MM.1S (cell line): ENCODE results near the gene GSTT2.
"Not testable (repeated sequence)": the region's sequence is repeated elsewhere in the genome, so short reads cannot be mapped to it uniquely, and the experiment has no call there.

Experiments
- DNase-seq: peaks from one replicate; pipeline ENCODE4 v3.0.0-alpha.2; 2015
- H2AFZ ChIP-seq: fragments of 300-600 bp; sonication (generic); 2 replicates; pipeline ENCODE4 v1.6.0; 2016; ENCODE audit warnings: antibody characterized with exemption, low read length
- H3F3A ChIP-seq: fragments of 300-600 bp; sonication (generic); 2 replicates; pipeline ENCODE4 v1.6.1; 2016; ENCODE audit warnings: mild to moderate bottlenecking, antibody characterized with exemption, low read length, moderate library complexity, mixed read lengths; ENCODE audit not compliant: insufficient read depth
- H3K27ac ChIP-seq: fragments of 300-600 bp; sonication (generic); 2 replicates; pipeline ENCODE4 v1.5.1; 2016; ENCODE audit warnings: mild to moderate bottlenecking, low read length
- H3K27me3 ChIP-seq: fragments of 300-600 bp; sonication (generic); replicated peaks from 2 replicates; pipeline ENCODE4 v1.6.0; 2016; ENCODE audit warnings: low read length; ENCODE audit not compliant: insufficient read depth
- H3K36me3 ChIP-seq: fragments of 300-600 bp; sonication (generic); replicated peaks from 2 replicates; pipeline ENCODE4 v1.6.1; 2016; ENCODE audit warnings: mild to moderate bottlenecking, low read length, mixed read lengths; ENCODE audit not compliant: insufficient read depth
- H3K4me1 ChIP-seq: fragments of 300-600 bp; sonication (generic); 2 replicates; pipeline ENCODE4 v1.6.1; 2016; ENCODE audit warnings: low read length, mixed read lengths
- H3K4me2 ChIP-seq: fragments of 300-600 bp; sonication (generic); 2 replicates; pipeline ENCODE4 v1.6.0; 2016; ENCODE audit warnings: low read depth, low read length
- H3K4me3 ChIP-seq: fragments of 300-600 bp; sonication (generic); 2 replicates; pipeline ENCODE4 v1.5.1; 2016; ENCODE audit warnings: low read length, mixed read lengths
- H3K79me2 ChIP-seq: fragments of 300-600 bp; sonication (generic); 2 replicates; pipeline ENCODE4 v1.6.1; 2016; ENCODE audit warnings: mixed run types, low read length, mixed read lengths
- H3K9ac ChIP-seq: fragments of 300-600 bp; sonication (generic); 2 replicates; pipeline ENCODE4 v1.6.1; 2016; ENCODE audit warnings: low read length, mixed read lengths
- H3K9me2 ChIP-seq: fragments of 300-600 bp; sonication (generic); replicated peaks from 2 replicates; pipeline ENCODE4 v1.6.1; 2016; ENCODE audit warnings: mild to moderate bottlenecking, low read length, mixed read lengths; ENCODE audit not compliant: insufficient read depth
- H3K9me3 ChIP-seq: fragments of 300-600 bp; sonication (generic); replicated peaks from 2 replicates; pipeline ENCODE4 v1.6.1; 2016; ENCODE audit warnings: mild to moderate bottlenecking, low read length, mixed read lengths; ENCODE audit not compliant: insufficient read depth
- H4K20me1 ChIP-seq: fragments of 300-600 bp; sonication (generic); 2 replicates; pipeline ENCODE4 v1.6.1; 2016; ENCODE audit warnings: mild to moderate bottlenecking, low read length, moderate library complexity, mixed read lengths; ENCODE audit not compliant: insufficient read depth

GSTT2 gene

DNA sequence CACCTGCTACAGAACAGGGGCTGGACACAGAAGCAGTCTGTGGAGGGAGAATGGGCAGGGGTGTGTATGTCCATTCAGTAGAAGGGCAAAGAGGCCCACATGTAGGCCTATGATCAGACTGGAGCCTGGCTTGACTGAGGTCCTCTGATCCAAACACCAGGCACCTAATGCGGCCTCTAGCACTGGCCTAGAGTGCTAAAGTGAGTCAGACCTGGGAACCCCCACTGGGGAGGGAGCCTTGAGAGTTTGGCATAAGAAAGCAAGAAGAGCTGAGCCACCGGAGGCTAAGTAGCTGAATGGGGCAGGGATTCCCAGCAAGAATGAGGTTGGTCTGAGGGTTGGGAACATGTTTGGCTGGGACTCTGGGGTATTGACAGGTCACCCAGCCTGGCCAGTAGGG, 28.6 kb upstream of the GSTT2 start:
- H3K27me3 ChIP-seq, H3K4me3 ChIP-seq, H3F3A ChIP-seq, H3K9ac ChIP-seq, H3K79me2 ChIP-seq, H3K4me2 ChIP-seq, H3K4me1 ChIP-seq, H2AFZ ChIP-seq, H3K9me2 ChIP-seq, H3K27ac ChIP-seq, H3K36me3 ChIP-seq, H3K9me3 ChIP-seq, DNase-seq, H4K20me1 ChIP-seq: not testable (repeated sequence)

DNA sequence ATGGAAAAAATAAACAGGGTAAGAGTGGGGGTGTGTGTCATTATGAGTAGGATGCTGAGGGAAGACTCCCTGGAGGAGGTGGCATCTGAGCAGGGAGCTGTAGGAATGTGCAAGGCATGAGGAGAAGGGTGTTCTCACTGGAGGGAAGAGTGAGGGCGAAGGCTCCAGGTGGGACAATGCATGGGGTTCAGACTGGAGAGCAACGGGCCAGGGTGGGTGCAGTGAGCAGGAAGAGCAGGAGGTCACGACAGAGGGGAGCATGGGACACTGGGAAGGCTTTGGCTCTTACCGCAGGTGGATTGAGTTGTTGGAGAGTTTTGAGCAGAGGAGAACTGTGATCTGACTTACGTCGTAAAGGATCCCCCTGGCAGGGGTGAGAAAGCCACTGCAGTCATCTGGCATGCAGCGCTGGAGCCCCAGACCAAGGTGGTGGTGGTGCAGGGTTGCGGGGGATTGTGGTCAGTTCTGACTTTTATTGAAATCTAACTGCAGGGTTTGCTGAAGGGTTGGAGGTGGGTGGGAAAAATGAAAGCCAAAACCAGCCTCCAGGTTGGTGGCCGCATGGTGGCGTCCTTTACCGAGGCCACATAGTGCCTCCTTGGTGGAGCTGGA, 27.0 kb upstream of the GSTT2 start:
- H3F3A ChIP-seq, H3K79me2 ChIP-seq, H3K36me3 ChIP-seq, H3K9ac ChIP-seq, H3K9me3 ChIP-seq, H2AFZ ChIP-seq, H3K4me3 ChIP-seq, H4K20me1 ChIP-seq, H3K9me2 ChIP-seq, H3K4me2 ChIP-seq, H3K27me3 ChIP-seq, H3K4me1 ChIP-seq, H3K27ac ChIP-seq, DNase-seq: not testable (repeated sequence)

DNA sequence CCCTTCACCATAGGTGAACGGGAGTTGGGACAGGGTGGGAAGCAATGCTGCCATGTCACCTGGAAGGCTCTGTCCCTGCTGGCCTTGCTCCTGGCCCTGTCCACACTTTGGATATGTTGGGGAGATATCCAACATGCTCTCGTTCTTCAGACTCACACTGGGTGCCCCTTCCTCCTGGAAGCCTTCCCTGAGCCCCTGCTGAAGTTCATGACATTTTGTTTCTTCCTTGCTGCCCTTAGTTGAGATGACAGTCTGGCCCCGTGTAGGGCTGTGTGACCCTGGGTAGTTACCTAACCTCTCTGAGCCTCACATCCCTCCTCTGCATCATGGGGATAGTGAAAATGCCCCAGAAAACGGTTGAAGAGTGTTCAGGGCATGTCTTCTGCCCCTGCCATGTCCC, 26.4 kb upstream of the GSTT2 start:
- not testable (repeated sequence) for H3K27me3 ChIP-seq, H3K4me2 ChIP-seq, H3K79me2 ChIP-seq, H3F3A ChIP-seq, H3K27ac ChIP-seq, H3K4me3 ChIP-seq, H2AFZ ChIP-seq, H4K20me1 ChIP-seq, H3K9ac ChIP-seq, DNase-seq, H3K4me1 ChIP-seq, H3K9me2 ChIP-seq, H3K36me3 ChIP-seq, H3K9me3 ChIP-seq

DNA sequence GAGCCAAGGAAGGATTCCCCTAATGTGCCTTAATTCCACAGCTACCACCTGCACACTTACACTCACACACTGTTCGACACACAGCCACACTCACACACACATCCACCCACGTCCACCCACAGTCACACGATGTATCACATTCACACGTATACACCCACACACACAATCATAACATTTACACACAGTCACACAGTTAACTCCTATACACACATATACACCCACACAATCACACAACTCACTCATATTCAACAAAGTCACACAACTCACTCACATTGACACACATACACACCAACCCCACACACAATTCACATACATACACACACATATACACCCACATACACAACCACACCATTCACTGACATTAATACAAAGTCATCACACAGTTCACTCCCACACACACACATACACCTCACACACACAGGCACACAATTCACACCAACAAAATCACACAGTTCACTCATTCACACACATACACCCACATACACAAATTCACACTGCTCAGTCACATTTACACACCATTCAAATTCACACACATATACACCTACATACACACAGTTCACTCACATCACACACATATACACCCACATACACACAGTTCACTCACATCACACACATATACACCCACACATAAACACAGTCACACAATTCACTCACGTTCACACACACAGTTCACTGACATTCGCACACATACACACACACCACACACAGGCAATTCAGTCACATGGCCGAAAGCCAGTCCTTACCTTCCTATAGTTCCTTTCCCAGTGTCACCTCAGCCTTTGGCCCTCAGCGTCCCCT, 25.5 kb upstream of the GSTT2 start:
- not testable (repeated sequence) for H4K20me1 ChIP-seq, H3K36me3 ChIP-seq, DNase-seq, H3K9me2 ChIP-seq, H3K9ac ChIP-seq, H3K27me3 ChIP-seq, H3K9me3 ChIP-seq, H2AFZ ChIP-seq, H3K27ac ChIP-seq, H3K4me3 ChIP-seq, H3K4me1 ChIP-seq, H3F3A ChIP-seq, H3K79me2 ChIP-seq, H3K4me2 ChIP-seq

DNA sequence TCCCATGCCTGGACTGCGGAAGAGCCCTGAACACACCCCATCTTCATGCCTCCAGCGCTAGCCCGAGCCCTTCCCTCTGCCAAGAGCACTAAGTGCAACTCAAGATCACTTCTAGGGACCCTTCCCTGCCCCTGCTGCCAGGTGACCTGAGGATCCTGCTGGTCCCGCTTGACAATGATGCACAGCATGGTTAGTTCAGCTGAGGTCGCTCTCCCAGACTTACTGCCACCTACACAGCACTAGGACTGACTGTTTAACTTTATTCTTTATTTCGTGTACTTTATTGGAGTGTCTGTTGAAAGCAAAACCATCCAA, 25.0 kb upstream of the GSTT2 start:
- DNase-seq, H3K4me1 ChIP-seq, H4K20me1 ChIP-seq, H3K9ac ChIP-seq, H3K79me2 ChIP-seq, H3K4me2 ChIP-seq, H2AFZ ChIP-seq, H3K4me3 ChIP-seq, H3K9me2 ChIP-seq, H3K27ac ChIP-seq, H3K9me3 ChIP-seq, H3F3A ChIP-seq, H3K36me3 ChIP-seq, H3K27me3 ChIP-seq: not testable (repeated sequence)

DNA sequence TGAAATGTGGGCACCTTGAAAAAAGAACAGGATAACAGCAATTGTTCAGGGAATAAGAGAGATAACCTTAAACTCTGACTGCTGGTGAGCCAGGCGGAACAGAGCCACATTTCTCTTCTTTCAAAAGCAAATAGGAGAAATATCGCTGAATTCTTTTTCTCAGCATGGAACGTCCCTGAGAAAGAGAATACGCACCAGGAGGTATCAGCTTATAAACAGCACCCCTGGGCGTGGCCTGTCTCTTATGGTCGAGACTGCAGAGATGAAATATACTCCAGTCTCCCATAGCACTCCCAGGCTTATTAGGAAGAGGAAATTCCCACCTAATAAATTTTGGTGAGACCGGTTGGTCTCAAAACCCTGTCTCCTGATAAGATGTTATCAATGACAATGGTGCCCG, 24.0 kb upstream of the GSTT2 start:
- H3K79me2 ChIP-seq, H3K36me3 ChIP-seq, H3K9me3 ChIP-seq, DNase-seq, H2AFZ ChIP-seq, H3K4me1 ChIP-seq, H3K4me2 ChIP-seq, H4K20me1 ChIP-seq, H3K9ac ChIP-seq, H3K27ac ChIP-seq, H3K9me2 ChIP-seq, H3K27me3 ChIP-seq, H3F3A ChIP-seq, H3K4me3 ChIP-seq: not testable (repeated sequence)
